Heart left ventricle (tissue), 16 donors: ENCODE measurements around the gene MYBPC2. TPM values are rescaled to one million over a fixed set of nuclear protein-coding genes. Genes with fewer than 3 reads are reported as not detected.

Experiments
- ATAC-seq, 4 donors: fragments of 200-7000 bp; cut with Tn5 transposase; one replicate each; pipeline ENCODE4 v1.9.1; 2020 to 2022; ENCODE audit warnings: moderate library complexity in 4 of 4, mild to moderate bottlenecking in 3 of 4, moderate number of reproducible peaks in 1 of 4
- DNase-seq, 5 donors: peaks; one replicate each; pipeline ENCODE4 v3.0.0-alpha.2; 2020
- H3K27ac ChIP-seq, 12 donors: fragments of 200-600 bp; sonication (generic) in 4 of 12; one replicate each; pipeline versions ENCODE4 v1.5.0 to v1.8.0; 2016 to 2022; ENCODE audit warnings: mild to moderate bottlenecking in 2 of 12
- H3K27me3 ChIP-seq, 9 donors: fragments of 200-600 bp; sonication (generic) in 2 of 9; one replicate each; pipeline versions ENCODE4 v1.5.1 to v1.8.0; 2016 to 2022; ENCODE audit warnings: mild to moderate bottlenecking in 3 of 9
- H3K36me3 ChIP-seq, 9 donors: fragments of 200-600 bp; sonication (generic) in 2 of 9; one replicate each; pipeline versions ENCODE4 v1.5.0 to v1.8.0; 2018 to 2022; ENCODE audit warnings: mild to moderate bottlenecking in 2 of 9
- H3K4me1 ChIP-seq, 12 donors: fragments of 200-600 bp; sonication (generic) in 4 of 12; one replicate each; pipeline versions ENCODE4 v1.5.0 to v1.8.0; 2016 to 2022; ENCODE audit warnings: mild to moderate bottlenecking in 3 of 12
- H3K4me3 ChIP-seq, 12 donors: fragments of 200-600 bp; sonication (generic) in 4 of 12; one replicate each; pipeline versions ENCODE4 v1.5.0 to v1.8.0; 2017 to 2022; ENCODE audit warnings: mild to moderate bottlenecking in 9 of 12, moderate library complexity in 4 of 12
- H3K9me3 ChIP-seq, 12 donors: fragments of 200-600 bp; sonication (generic) in 4 of 12; one replicate each; pipeline versions ENCODE4 v1.5.0 to v1.8.0; 2016 to 2022; ENCODE audit warnings: mild to moderate bottlenecking in 1 of 12
- POLR2A ChIP-seq, 2 donors: fragments of 450-650 bp; IDR thresholded peaks; one replicate each; pipeline ENCODE4 v1.6.1; 2017; ENCODE audit warnings: antibody characterized with exemption in 2 of 2, mild to moderate bottlenecking in 2 of 2, moderate library complexity in 2 of 2
- WGBS, 4 donors: extraction: QIAGEN DNeasy Blood & Tissue Kit in 2 of 4; methylation state at CpG; one replicate each; pipeline versions ENCODE4 v1.1.5 to v1.1.7; 2013 to 2018; 5-methylcytosine and 5-hydroxymethylcytosine counted together
- intact Hi-C, 10 donors: fragments of 100-400 bp; cut with DNase I; formaldehyde crosslinking; loops; one replicate each; pipeline versions ENCODE4 v1.11.1 to v1.14.2; 2022
- polyA plus RNA-seq, 2 donors: library from polyadenylated mRNA; stranded (reverse); fragments of 200-250 nt; gene quantifications; one replicate each; pipeline ENCODE4 v1.2.3, GENCODE V29; 2013
- total RNA-seq, 9 donors: library from RNA; depleted of rRNA in 2 of 9; stranded (reverse); fragments of >200 nt in 2 of 9; fragmentation: NEBNext Ultra II Directional in 3 of 9; extraction: Animal tissue kit (Norgen Biotek cat#: 25700) in 3 of 9; gene quantifications; one replicate each; pipeline versions ENCODE4 v1.1.0 to v1.2.4, GENCODE V29; 2016 to 2023
- TF ChIP-seq, protein P1 (sequence below), 12 donors: fragments of 200-600 bp; sonication (generic) in 4 of 12; IDR thresholded peaks; one replicate each; pipeline versions ENCODE4 v1.5.0 to v1.8.0; 2018 to 2022; ENCODE audit warnings: antibody characterized with exemption in 12 of 12, mild to moderate bottlenecking in 5 of 12
- donor health status: ischemic (EF 13 %, LVEDD 7.1; RV severe dilation, severe dysfunction).
- donor health status: healthy with polysubstance abuse.
- donor health status: DM: no; HTN: yes; CAD: no.
- donor health status: DM: no; HTN: no; CAD: no.
- donor health status: ischemic (EF 25% LVEDD 6.9; RV normal size, moderate dysfunction).
- donor health status: ischemic (EF 25% LVEDD 5.7; RV mildly dilated, moderate dysfunction).
- donor health status: healthy.
- donor health status: DM: yes; HTN: yes; CAD: no.
- donor health status: ischemic (EF 35%, LVEDD 5.7; RV mildly dilated, moderate dysfunction).
- donor health status: nonischemic (EF 11% LVEDD 7.7; RV severe dilation, severe dysfunction).
- donor health status: DM: yes; HTN: yes; CAD: no.
- donor health status: PGD.
- donor health status: ischemic (EF 29% LVEDD 5.4; RV normal size, mild dysfunction).
- donor health status: nonischemic (EF 23%, LVEDD 6.1; RV moderate dilation, normal function).

The MYBPC2 gene
- total and polyA plus RNA-seq, 11 donors = 0.09 to 0.35 (median 0.28) TPM; not detected in 8

DNA sequence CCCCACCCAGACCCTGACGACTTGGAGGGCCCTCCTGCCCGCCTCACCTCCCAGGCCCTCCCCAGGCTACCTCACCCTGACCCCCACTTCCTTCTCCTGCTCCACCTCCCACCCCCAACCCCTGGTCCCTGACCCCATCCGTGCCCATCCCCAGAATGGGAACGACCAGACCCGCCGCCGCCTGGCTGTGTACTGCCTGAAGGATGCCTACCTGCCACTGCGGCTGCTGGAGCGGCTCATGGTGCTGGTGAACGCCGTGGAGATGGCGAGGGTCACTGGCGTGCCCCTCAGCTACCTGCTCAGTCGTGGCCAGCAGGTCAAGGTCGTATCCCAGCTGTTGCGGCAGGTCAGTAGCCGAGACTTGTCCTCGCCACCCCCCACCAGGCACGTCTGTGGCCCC, 25.9 kb upstream of the MYBPC2 start:
- intact Hi-C loops = no loop called here
- WGBS, 4 donors = 95 to 98% (median 95%) methylated on average over 19 of the region's 19 CpGs
- H3K36me3 ChIP-seq = peaks cover 0 to 41% (median 5%) of the 10 kb centered on the region in 9 donors
- TF ChIP-seq, protein P1, sequence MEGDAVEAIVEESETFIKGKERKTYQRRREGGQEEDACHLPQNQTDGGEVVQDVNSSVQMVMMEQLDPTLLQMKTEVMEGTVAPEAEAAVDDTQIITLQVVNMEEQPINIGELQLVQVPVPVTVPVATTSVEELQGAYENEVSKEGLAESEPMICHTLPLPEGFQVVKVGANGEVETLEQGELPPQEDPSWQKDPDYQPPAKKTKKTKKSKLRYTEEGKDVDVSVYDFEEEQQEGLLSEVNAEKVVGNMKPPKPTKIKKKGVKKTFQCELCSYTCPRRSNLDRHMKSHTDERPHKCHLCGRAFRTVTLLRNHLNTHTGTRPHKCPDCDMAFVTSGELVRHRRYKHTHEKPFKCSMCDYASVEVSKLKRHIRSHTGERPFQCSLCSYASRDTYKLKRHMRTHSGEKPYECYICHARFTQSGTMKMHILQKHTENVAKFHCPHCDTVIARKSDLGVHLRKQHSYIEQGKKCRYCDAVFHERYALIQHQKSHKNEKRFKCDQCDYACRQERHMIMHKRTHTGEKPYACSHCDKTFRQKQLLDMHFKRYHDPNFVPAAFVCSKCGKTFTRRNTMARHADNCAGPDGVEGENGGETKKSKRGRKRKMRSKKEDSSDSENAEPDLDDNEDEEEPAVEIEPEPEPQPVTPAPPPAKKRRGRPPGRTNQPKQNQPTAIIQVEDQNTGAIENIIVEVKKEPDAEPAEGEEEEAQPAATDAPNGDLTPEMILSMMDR (IDR thresholded peaks at IDR 0.05) = no peak
- TF ChIP-seq POLR2A (IDR thresholded peaks at IDR 0.05) = no peak
- DNase-seq (no peak), ATAC-seq (no peak)
- H3K9me3 ChIP-seq = no peaks in the 10 kb centered on the region
- H3K4me1 ChIP-seq = no peaks in the 10 kb centered on the region
- no peak overlapping the region for H3K4me3 ChIP-seq
- no peak overlapping the region for H3K27ac ChIP-seq
- no peaks in the 10 kb centered on the region for H3K27me3 ChIP-seq

DNA sequence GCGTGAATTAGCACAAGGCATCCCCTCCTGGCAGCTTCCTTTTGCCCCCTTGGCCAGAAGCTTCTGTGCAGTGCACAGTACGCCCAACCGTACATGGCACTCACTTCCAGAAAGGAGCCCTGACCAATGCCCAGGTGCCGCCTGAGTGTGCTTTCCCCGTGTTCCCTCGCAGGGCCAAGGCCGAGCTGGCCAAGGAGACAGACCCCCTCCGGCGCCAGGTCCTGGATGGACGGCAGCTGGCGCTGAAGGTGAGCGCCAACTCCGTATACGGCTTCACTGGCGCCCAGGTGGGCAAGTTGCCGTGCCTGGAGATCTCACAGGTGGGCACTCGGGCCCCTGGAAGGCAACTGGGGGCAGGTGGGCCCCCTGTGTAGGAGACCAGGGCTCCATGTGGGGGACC, 23.3 kb upstream of the MYBPC2 start:
- ATAC-seq (no peak), DNase-seq (no peak)
- Histone ChIP-seq H3K4me3 (no peak overlapping the region), H3K27me3 (no peaks in the 10 kb centered on the region), H3K27ac (no peak overlapping the region), H3K36me3 (peaks cover 0 to 23% (median 5%) of the 10 kb centered on the region in 9 donors), H3K4me1 (peaks cover 0 to 2% (median 0%) of the 10 kb centered on the region in 12 donors), H3K9me3 (no peaks in the 10 kb centered on the region)
- WGBS, 4 donors = 92 to 97% (median 96%) methylated on average over 15 to 17 of the region's 17 CpGs
- intact Hi-C loops = no loop called here
- TF ChIP-seq, protein P1 (IDR thresholded peaks at IDR 0.05) = no peak
- no peak for TF ChIP-seq POLR2A (IDR thresholded peaks at IDR 0.05)

DNA sequence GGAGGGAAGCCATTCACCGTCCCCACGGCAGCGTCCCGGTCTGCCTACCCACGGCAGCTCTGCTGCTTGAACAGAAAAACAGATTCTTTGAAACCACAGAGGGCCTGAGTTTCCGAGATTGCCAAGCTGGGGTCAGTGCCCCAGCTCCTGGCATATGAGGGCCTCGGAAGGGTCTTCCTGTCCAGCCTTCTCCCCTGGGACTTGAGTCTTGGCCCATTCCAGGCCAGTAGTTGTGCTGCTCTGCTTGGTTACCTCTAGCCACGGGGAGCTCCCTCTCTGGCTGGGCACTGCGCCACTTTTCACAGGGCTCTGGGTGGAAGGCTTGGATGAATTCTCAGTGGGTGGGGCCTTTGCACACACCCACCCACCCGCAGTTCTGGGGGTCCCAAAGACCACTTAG, 22.6 kb upstream of the MYBPC2 start:
- DNase-seq (no peak), ATAC-seq (no peak)
- H3K27ac ChIP-seq = no peak overlapping the region
- no peak overlapping the region for H3K4me3 ChIP-seq
- TF ChIP-seq, protein P1 (IDR thresholded peaks at IDR 0.05) = no peak
- no peak for TF ChIP-seq POLR2A (IDR thresholded peaks at IDR 0.05)
- intact Hi-C loops = loop anchor here in 5 of 10 donors (2.0 to 5.0 kb wide), 3 partner anchors 43 to 48 kb away; partner anchors contain the start of gene NAPSA (in 3 of the 5)
- WGBS, 4 donors = 84 to 91% (median 86%) methylated on average over 8 to 10 of the region's 10 CpGs
- peaks cover 0 to 9% (median 0%) of the 10 kb centered on the region in 12 donors for H3K4me1 ChIP-seq
- no peaks in the 10 kb centered on the region for H3K27me3 ChIP-seq
- H3K9me3 ChIP-seq = no peaks in the 10 kb centered on the region
- peaks cover 0 to 23% (median 5%) of the 10 kb centered on the region in 9 donors for H3K36me3 ChIP-seq

DNA sequence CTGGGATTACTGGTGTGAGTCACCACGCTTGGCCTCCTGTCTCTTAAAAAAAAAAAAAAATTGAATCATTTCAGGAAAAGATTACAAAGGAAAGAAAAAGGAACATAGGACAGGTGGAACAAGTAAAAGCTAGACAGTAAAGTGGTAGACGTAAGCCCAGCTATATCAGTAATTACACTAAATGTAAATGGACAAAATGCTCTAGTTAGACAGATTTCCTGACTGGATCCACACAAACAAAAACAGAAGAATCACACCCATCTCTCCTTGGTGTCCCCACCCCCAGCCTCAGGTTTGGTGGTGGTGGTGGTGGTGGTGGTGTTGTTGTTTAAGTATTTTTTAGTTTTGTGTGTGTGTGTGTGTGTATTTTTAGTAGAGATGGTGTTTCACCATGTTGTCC, 20.3 kb upstream of the MYBPC2 start:
- H3K27me3 ChIP-seq = peaks cover 0 to 5% (median 0%) of the 10 kb centered on the region in 9 donors
- intact Hi-C loops = loop anchor here in 4 of 10 donors (5.0 kb wide), 2 partner anchors 45 to 50 kb away; partner anchors contain the start of gene NAPSA (in 3 of the 4)
- DNase-seq (no peak), ATAC-seq (no peak)
- no peak overlapping the region for H3K27ac ChIP-seq
- H3K4me1 ChIP-seq = peaks cover 0 to 13% (median 0%) of the 10 kb centered on the region in 12 donors
- 96 to 99% (median 98%) methylated on average over 2 of the region's 2 CpGs for WGBS, 4 donors
- H3K9me3 ChIP-seq = no peaks in the 10 kb centered on the region
- H3K4me3 ChIP-seq = no peak overlapping the region
- peaks cover 0 to 17% (median 3%) of the 10 kb centered on the region in 9 donors for H3K36me3 ChIP-seq
- TF ChIP-seq POLR2A (IDR thresholded peaks at IDR 0.05) = no peak
- TF ChIP-seq, protein P1 (IDR thresholded peaks at IDR 0.05) = no peak
